ENCODE results near the gene TRDMT1. TPM values are rescaled to one million over a fixed set of nuclear protein-coding genes. Genes with fewer than 3 reads are reported as not detected.

The TRDMT1 gene
- total RNA-seq, 1 experiment from 2014 or later: 10.3 TPM

GRCh38 chr10:17233286-17233991 lies 32.0 kb upstream of the TRDMT1 start:
- intact Hi-C loops (cut with micrococcal nuclease; ENCODE audit: unreplicated experiment): loop anchor here (5.0 kb wide), 1 partner anchor 171 kb away; no protein-coding TSS in a partner anchor
- no TSS peak for BruUV-seq (replicated peaks)
- no peak for TF ChIP-seq CTCF (IDR thresholded peaks at IDR 0.05; ENCODE audit: unreplicated experiment)
- no peaks in the 10 kb centered on the region for H3K9me3 Mint-ChIP-seq (ENCODE audit: low read depth, unreplicated experiment)
- no peak overlapping the region for H3K27ac Mint-ChIP-seq (ENCODE audit: unreplicated experiment)
- H3K36me3 Mint-ChIP-seq (ENCODE audit: insufficient read depth, unreplicated experiment): peaks cover 81% of the 10 kb centered on the region
- H3K4me1 Mint-ChIP-seq (ENCODE audit: low read depth, unreplicated experiment): no peaks in the 10 kb centered on the region
- H3K4me3 Mint-ChIP-seq (ENCODE audit: low read depth, unreplicated experiment): no peak overlapping the region
- no peak for DNase-seq
- CTCF ChIA-PET: no interaction called here
- H3K27me3 Mint-ChIP-seq (ENCODE audit: unreplicated experiment): no peaks in the 10 kb centered on the region

- intact Hi-C loops (cut with micrococcal nuclease; ENCODE audit: unreplicated experiment): loop anchor here (5.0 kb wide), 1 partner anchor 170 kb away; no protein-coding TSS in a partner anchor
- Mint-ChIP-seq H3K36me3 (ENCODE audit: insufficient read depth, unreplicated experiment) (peaks cover 85% of the 10 kb centered on the region), H3K27me3 (ENCODE audit: unreplicated experiment) (no peaks in the 10 kb centered on the region), H3K9me3 (ENCODE audit: low read depth, unreplicated experiment) (no peaks in the 10 kb centered on the region), H3K4me1 (ENCODE audit: low read depth, unreplicated experiment) (no peaks in the 10 kb centered on the region), H3K4me3 (ENCODE audit: low read depth, unreplicated experiment) (no peak overlapping the region), H3K27ac (ENCODE audit: unreplicated experiment) (no peak overlapping the region)
- DNase-seq: no peak
- BruUV-seq (replicated peaks): no TSS peak
- CTCF ChIA-PET: no interaction called here
- no peak for TF ChIP-seq CTCF (IDR thresholded peaks at IDR 0.05; ENCODE audit: unreplicated experiment)
These were observed 30.9 kb upstream of the TRDMT1 start for GRCh38 chr10:17232276-17232960.

- Mint-ChIP-seq H3K4me1 (ENCODE audit: low read depth, unreplicated experiment) (peaks cover 6% of the 10 kb centered on the region), H3K4me3 (ENCODE audit: low read depth, unreplicated experiment) (peak overlapping the region; percentile 95), H3K36me3 (ENCODE audit: insufficient read depth, unreplicated experiment) (peaks cover 91% of the 10 kb centered on the region), H3K9me3 (ENCODE audit: low read depth, unreplicated experiment) (no peaks in the 10 kb centered on the region), H3K27me3 (ENCODE audit: unreplicated experiment) (no peaks in the 10 kb centered on the region), H3K27ac (ENCODE audit: unreplicated experiment) (peak overlapping the region; percentile 73)
- CTCF ChIA-PET: interaction anchor here (0.7 to 3.0 kb wide), 4 partner anchors 29 to 235 kb away, joined by 4 to 19 read pairs (median 8); partner anchors contain the start of gene TRDMT1
- no peak for DNase-seq
- no TSS peak for BruUV-seq (replicated peaks)
- intact Hi-C loops (cut with micrococcal nuclease; ENCODE audit: unreplicated experiment): loop anchor here (1.0 to 5.0 kb wide), 2 partner anchors 28 to 169 kb away; no protein-coding TSS in a partner anchor
- TF ChIP-seq CTCF (IDR thresholded peaks at IDR 0.05; ENCODE audit: unreplicated experiment): no peak
These were observed 30.3 kb upstream of the TRDMT1 start for GRCh38 chr10:17231788-17232187.

- CTCF ChIA-PET: interaction anchor here (0.5 to 3.0 kb wide), 12 partner anchors 14 to 1797 kb away, joined by 3 to 19 read pairs (median 4); partner anchors contain the start of genes RSU1 and TRDMT1
- no TSS peak for BruUV-seq (replicated peaks)
- intact Hi-C loops (cut with micrococcal nuclease; ENCODE audit: unreplicated experiment): loop anchor here (5.0 kb wide), 1 partner anchor 168 kb away; no protein-coding TSS in a partner anchor
These were observed 28.7 kb upstream of the TRDMT1 start for GRCh38 chr10:17229967-17230682.

More at GRCh38 chr10:17229967-17230682, 28.7 kb upstream of the TRDMT1 start:
- Mint-ChIP-seq H3K9me3 (ENCODE audit: low read depth, unreplicated experiment) (no peaks in the 10 kb centered on the region), H3K4me3 (ENCODE audit: low read depth, unreplicated experiment) (peak overlapping the region; percentile 95), H3K4me1 (ENCODE audit: low read depth, unreplicated experiment) (peaks cover 9% of the 10 kb centered on the region), H3K36me3 (ENCODE audit: insufficient read depth, unreplicated experiment) (peaks cover 78% of the 10 kb centered on the region), H3K27ac (ENCODE audit: unreplicated experiment) (peak overlapping the region; percentile 73), H3K27me3 (ENCODE audit: unreplicated experiment) (no peaks in the 10 kb centered on the region)
- DNase-seq: peak; percentile 91
- TF ChIP-seq CTCF (IDR thresholded peaks at IDR 0.05; ENCODE audit: unreplicated experiment): no peak
